GM21528 (cell line): ENCODE results near the gene SCFD2.
"Not testable (repeated sequence)": the region's sequence is repeated elsewhere in the genome, so short reads cannot be mapped to it uniquely, and the experiment has no call there.

ENCODE experiments used
- ATAC-seq: cut with Tn5 transposase; IDR thresholded peaks from one replicate; pipeline ENCODE4 v1.9.1; 2021; ENCODE audit warnings: mild to moderate bottlenecking, moderate library complexity; ENCODE audit not compliant: unreplicated experiment, low FRiP score

SCFD2 gene

DNA sequence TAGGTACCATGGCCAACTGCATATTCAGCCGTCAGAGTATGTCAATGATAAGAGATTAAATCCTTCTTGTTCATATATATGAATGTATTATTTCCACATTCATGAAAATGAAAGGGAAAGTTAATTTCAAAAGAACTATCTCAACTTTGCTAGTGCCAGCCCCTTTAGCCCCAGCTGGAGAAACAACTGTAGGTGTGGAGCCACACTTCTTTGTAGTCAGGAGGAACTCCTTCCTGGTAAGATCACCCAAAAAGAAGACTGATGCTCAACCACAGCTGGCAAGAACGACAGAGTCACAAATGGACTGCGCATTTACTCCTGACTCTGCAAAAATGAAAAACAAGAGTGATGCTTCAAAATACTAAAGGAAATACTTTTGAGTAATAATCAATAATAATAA lies 367.4 kb downstream of the SCFD2 start:
- ATAC-seq: no peak

DNA sequence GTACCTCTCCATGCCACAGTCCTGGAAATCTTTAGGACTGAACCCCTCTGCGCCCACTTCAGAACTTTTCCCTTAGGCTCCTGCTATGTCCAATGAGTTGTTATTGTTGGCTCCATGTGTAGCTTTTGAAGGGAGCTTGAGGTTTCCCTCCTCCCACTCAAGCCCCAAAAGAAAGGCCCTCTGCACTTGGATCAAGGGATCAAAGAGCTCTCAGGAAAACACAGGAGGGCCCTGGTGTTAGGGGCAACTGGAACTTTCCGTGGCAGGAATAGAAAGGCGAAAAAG lies 368.8 kb downstream of the SCFD2 start:
- no peak for ATAC-seq

DNA sequence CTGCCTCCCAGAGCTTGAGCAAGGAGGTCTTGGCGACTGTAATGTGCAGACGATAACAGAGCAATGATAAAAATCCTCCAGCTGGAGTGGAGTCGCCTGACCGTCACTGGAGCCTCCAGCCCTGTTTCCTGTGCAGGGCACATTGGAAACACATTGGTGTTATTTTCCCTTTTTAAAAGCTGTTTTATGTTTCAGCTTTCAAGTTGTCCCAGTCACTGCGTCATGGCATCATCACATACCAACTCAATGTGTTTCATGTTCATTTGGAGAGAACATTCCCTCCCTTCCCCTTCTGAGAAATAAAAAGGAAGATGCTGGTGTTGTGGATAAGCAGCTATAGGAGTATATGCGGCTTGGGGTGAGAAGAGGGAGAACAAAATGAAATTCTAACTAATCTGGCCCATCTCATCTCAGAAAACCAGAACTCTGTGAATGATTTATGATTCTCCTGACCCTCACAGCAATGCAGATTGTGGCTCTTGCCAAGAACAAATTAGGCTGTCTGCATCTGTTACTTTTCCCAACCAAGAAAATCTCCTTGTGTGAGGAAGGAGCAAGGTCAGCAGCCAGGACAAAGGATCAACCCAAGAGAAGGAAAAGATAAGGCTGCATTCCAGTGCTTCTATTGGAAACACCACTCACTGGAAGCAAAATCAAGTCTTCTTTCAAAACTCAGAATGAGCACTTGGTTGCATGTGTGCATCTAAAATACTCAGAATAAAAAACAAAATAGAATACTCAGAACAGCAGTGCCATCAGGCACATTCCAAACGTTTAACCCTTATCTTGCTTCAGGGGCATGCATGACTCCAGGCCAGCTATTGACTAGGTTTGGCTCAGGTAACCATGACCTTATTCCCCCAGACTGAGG lies 369.4 kb downstream of the SCFD2 start:
- no peak for ATAC-seq

DNA sequence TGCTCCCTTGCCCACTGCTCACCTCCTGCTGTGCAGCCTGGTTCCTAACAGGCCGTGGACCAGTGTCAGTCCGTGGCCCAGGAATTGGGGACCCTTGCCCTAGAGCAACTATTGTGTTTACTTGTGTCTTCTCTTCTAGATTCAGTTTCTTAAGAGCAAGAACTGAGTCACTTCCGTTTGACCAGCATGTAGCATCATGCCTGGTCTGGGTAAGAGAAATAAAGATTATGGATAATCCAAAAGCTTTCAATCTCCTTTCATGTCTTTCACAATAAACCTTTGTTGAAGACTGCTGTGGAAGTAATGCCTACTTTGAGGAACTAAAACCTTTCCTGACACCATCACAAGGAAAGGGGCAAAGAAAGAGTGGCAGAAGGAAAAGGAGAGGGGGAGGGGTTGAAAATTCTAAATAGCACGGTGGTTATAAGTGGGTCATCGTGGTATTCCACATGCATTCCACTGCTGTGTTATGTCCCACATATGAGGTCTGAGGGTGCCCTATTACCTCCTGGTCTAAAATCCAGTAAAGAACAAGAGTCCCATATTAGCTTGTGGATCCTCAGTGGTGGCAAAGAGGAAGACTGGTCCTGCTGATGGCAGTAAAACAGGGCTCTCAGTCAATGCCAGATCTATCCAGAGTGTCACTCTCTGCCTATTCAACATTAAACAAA lies 370.4 kb downstream of the SCFD2 start:
- ATAC-seq: no peak

DNA sequence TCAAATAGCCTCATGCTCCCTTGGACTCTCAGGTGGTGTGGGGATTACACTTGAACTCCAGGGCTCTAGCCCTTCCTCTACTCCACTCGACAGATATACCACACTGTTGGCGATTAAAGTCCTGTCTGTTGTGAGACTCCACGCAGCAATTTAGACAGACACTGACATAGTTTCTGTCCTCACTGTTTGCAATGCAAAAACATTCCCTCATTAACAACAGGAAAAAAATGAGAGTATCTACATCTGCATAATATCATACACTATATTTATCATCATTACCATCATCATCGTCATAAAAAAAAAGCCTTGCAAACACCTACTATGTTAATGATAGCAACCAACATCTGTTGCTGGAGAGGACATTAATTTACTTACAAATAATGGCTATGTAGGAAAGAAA lies 371.3 kb downstream of the SCFD2 start:
- ATAC-seq: no peak

DNA sequence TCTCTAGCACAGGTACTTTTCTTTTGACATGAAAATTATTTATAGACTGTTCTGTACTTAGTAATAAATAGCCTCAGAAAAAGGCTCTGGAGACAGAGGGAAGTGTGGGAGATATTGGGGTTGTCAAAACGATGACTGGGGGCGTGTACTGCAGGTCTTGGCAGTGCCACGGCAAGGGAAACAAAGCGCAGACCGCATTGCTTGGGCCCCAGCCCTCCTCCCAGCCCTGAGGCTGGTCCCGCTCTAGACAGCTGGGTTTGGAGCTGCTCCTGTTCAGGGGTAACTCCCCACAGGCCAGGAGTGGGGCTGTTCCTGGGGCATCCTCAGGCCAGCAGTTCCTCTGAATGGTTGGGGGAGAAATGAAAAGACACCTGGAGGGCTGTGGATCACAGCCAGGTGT lies 372.1 kb downstream of the SCFD2 start:
- ATAC-seq: no peak

DNA sequence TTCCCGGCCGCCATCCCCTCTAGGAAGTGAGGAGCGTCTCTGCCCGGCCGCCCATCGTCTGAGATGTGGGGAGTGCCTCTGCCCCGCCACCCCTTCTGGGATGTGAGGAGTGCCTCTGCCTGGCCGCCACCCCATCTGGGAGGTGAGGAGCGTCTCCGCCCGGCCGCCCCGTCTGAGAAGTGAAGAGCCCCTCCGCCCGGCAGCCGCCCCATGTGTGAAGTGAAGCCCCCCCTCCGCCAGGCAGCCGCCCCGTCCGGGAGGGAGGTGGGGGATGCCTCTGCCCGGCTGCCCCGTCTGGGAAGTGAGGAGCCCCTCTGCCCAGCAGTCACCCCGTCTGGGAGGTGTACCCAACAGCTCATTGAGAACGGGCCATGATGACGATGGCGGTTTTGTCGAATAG lies 373.3 kb downstream of the SCFD2 start:
- not testable (repeated sequence) for ATAC-seq

DNA sequence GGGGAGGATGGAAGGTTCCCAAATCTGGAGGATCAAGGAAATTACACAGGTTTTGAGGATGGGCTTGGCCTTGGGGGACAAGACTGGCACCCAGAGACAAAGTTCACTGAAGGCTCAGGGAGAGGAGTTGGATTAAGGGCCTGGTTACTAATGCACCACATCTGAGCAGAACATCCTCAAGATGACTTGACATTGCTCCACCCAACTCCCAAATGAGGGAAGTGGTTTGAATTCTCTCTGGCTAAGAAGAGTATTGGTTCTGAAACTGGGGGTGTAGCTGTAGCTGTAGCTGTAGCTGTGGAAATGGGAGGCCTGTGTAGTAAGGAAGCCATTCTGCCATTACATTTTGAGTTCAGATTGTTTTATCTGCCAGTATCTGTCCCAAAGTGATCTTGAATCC lies 374.4 kb downstream of the SCFD2 start:
- ATAC-seq: no peak

DNA sequence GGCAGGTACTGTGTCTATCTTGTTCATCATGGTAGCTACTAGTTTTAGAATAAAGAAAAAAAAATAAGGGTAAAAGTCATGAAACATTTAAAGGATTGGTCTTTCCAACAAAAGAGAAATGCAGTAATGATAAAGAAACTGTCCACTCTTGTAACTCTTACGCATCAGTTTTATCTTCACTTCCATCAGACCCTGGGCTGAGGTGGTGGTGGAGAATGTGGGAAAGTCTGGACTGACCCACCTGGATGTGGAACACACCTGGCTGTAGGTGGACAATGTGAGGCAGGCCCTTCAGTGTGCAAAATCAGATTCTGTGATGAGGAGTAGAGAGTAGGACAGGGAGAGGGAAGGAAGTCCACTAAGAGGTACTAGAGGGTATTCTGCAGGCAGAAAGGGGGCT lies 375.2 kb downstream of the SCFD2 start:
- no peak for ATAC-seq

DNA sequence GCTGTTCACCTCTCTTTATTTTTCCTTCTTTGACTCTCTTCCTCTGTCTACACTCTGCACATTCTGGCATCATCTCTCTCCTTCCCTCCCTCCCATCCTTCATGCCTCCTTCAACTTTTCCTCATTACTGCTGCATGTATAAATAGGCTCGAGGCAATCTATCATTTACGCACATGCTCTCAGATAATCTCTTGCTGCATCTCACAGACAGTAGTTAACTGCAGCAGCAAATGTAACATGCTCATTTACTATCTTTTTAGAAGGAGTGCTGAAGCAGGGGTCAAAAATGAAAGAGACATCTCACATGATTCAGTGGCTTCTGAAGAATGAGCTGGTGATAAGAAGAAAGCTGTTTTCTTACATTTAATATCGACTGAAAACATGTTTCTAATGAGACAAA lies 376.0 kb downstream of the SCFD2 start:
- no peak for ATAC-seq

DNA sequence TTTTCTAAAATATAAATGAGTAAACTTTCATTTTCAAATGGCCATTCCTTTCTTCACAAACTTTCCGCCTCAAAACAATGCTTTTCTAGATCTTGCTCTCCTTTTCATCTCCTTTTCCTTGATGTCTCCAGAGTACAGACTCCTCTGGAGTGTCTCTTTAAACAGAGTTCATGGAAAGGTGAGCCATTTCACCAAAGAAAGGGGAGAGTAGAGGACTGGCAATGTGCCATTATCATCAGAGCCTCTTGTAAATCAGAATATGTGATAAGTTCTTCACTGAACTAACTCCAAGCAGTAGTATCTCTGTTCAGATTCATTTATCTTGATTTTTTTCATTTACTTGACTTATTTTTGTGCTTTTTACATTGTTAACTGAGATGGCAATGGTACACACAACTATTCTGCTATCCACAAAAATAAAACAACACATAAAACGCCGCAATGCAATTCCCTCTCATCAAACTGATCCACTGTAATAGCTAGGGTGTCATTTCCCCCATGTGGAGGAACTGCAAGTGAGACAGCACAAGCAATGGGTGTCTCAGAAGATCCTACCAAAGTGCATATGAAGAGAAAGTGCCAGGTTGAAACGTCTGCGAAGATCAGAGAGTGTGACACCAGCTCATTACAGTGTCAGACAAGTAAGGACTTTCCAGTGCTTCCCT lies 378.3 kb downstream of the SCFD2 start:
- no peak for ATAC-seq

DNA sequence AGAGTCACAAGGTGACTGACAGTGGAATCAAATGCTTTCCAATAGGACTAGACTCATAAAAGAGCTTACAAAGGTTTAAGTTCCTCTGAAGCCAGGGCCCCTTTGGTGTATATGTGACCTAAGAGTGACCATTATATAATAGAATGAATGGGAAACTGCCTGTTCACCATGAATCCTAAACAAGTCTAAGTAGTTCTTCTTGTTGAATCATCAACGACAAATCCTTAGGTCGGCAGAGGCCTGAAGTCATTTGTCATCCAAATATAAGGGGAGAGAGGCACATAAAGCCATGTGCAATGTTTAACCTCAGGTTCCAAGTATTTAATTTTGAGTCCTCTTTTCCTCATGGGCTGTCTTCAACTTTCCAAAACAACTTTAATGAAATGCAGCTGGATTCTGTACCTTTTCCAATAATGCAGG lies 381.4 kb downstream of the SCFD2 start:
- no peak for ATAC-seq

DNA sequence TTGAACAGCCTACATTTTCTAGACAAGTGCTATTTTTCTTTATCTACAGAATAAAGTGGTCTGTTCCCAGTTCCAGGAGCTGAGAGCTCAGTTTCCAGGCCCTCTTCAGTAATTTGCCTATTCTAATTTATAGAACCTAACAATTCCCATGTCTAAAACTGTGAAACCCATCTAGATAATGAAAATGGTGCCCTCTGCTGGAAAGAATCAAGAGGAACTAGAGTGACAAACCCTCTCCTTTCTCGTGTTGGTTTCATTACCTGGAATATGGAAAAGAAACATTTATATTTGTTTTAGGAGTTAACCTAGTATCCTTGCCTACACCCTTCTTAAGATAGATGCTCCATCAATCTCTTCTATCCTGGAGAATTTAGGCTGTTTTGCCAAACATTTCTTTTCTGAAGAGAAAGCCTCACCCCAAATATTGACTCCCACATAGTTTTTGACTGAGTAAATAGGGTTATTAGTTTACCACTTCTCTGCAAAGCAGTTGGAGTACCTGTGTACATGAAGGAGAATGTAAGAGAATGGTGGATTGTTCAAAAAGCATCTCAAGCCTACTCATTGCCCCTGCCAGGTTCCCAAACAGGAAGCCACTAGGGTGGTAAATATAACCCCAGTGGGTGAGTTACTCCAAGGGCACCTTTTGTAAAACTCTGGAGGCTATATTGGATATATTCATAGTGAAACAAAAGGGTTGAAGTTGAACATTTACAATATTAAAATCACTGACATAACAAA lies 382.1 kb downstream of the SCFD2 start:
- no peak for ATAC-seq

DNA sequence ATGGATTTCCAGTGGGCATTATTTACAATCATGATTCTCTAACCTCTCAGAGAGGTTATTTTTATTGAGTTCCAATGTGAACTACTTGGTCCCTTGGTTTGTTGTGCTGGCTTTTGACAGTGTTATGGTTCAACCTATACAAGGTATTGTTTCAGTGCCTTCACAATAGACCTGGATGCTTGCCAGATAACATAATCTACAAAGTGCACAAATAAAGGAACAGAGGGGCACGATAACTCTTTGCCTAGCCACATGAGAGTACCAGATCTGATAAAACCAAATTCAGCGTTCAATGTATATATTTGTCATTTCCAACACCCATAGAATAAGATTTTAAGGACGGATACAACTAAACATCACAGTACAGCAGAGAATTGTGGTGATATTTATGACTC lies 382.9 kb downstream of the SCFD2 start:
- no peak for ATAC-seq

DNA sequence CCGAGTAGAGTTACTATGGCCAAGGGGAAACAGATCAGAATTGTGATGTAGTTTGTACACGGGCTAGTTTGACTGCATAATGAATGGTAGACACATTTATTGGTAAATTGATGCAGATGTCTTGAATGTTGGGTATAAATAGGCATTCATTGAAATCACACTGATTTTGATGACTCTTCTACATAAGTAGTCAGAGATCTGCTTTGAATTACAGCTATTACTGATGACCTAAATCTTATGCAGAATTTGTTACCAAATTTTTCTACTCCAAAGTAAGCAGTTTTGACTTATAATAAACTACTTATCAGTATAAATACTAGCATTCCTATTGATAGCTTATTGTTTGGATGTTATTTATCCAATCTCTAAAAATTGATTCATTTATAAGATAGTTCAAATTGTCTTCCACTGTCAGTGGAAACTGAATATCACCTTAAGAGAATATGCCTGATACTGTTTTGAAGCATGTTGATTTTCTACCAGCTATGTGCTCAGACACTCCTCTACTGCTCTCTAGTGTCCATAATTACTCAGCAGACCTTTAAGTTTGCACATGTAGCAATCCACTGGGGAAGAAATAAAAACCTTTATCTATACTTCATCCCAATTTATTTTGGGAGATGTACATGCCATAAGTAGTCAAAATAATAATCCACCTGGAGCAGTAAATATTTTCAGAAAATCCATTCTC lies 383.5 kb downstream of the SCFD2 start:
- no peak for ATAC-seq

DNA sequence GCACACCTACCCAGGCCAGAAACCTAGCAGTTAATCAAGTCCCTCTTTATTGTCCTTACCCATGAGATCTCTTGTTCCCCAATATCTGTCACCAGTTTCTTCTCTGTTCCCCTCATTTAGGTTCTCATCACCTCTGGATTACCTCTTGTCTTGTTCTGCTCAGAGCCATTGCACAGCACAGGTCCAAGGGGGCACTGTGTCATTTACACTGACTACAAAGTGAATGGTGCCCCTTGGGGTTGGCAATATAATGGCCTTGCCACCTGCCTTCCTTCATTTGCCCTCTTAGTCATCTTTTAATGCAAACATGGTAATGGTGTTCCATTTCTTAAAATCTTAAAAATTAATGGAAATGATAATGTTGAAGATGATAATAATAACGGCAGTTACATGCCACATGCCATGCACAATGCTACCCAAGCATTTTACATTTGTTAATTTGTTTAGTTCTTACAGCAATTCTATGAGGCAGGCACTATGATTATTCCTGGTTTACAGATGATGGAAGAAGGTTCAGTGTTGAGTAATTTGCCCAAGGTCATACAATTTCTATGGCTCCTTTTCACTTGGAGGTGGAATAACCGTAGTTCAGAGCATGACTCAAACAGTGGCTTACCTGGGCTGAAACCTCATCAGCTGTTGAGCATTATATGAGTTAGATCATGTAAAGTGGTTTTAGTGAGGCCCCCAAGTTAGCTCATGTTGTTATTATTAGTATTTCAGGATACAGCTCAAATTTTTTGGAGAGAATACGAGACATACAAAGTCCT lies 385.9 kb downstream of the SCFD2 start:
- no peak for ATAC-seq

DNA sequence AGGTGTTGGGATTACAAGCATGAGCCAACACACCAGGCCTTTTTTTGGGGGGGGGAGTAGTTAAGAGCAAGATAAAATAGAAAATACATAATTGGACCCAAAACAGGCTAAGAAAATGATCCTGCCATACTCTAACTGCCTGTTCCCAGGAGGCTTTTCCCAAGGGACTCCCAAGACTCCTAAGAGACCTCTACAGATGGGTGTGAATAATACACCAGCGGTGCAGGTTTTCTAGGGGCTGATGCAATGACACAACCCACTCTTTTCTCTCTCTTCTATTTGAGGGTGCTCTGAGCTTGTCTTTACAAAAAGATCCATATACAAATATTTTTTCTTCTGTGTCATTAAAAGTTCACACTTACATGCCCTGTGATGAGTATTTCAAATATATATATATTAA lies 386.8 kb downstream of the SCFD2 start:
- ATAC-seq: no peak

DNA sequence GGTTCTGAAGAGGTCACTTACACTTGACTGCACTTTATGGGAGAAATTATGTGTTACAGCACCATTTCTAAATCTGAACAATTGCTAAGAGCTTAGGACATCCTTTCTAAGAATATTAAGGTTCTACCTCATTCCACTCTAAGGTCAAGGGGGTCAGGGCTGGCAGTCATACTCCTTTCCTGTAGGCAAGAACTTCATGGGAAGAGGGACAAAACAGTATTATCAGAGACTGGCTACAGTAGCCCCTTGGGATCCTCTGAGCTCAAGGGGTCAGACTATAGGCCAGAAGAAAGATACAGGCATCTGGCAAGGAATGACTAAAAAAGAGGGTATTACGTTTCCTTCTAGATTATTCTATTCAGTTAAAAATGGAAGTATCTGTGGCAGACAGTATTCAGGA lies 388.6 kb downstream of the SCFD2 start:
- ATAC-seq: no peak

DNA sequence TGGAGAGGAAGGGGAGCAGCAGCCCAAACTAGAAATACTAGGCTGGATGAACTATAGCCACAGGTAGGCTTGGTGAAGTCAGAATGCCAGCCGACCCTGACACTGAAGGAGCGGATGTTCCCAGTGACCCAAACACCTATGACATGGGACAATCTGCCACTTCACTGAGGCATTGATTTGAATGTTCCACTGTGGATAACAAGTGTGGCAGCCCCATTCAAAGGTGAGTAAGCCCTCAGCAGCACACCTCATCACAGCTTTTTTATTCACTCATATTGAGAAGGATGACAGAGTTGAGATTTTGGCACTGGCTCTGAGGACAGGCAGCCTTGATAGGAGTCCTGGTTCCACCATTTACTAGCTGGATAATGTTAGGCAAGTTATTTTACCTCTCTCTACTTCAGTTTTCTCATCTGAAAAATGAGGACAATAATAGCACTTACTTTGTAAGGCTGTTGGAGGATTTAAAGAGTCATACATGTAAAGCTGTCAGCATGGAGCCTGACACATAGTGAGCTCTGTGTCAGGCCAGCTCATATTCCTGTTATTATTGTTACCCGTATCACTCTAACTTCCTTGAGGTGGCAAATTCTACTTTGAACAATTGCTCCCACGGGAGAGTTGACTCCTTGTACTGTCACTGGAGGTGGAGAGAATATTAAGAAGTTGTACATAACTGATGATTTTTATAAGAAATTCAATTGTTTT lies 389.2 kb downstream of the SCFD2 start:
- no peak for ATAC-seq
